GM18873 (cell line): Measurements from ENCODE around the gene CPVL.

Experiments
- ATAC-seq: cut with Tn5 transposase; IDR thresholded peaks from one replicate; pipeline ENCODE4 v1.9.1; 2021; ENCODE audit warnings: mild to moderate bottlenecking, moderate library complexity, moderate number of reproducible peaks; ENCODE audit not compliant: unreplicated experiment, low FRiP score

Gene CPVL

DNA sequence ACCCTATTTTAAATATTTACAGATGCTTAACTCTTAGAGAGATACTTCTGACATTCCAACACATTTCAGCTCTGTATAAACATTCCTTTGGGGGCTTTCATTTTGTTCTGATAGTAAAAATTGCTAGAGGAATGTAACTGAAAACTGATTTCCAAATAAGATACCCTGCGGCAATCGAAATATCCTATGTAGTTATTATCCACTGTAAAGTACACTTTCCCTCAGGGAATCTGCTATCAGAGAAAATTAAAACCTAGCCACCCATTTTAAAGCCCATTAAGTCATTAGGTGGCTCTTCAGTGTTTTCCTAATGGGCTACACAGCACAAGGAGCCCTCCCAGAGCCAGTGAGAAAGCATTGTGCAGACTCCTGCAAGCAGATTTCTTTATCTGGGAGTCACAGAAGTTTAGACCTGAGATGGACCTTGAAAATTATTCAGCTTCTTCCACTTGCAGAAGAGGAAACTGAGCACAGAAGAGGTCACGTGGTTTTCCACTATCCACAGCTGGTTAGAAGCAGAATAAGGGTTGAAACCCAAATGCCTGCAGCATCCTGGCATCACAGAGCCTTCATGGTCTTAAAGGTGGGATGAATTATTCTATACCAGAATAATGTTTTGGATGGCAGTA lies 12.6 kb upstream of the CPVL start:
- no peak for ATAC-seq

- ATAC-seq = no peak
Observed at GRCh38 chr7:29156907-29157452, 10.6 kb upstream of the CPVL start.

DNA sequence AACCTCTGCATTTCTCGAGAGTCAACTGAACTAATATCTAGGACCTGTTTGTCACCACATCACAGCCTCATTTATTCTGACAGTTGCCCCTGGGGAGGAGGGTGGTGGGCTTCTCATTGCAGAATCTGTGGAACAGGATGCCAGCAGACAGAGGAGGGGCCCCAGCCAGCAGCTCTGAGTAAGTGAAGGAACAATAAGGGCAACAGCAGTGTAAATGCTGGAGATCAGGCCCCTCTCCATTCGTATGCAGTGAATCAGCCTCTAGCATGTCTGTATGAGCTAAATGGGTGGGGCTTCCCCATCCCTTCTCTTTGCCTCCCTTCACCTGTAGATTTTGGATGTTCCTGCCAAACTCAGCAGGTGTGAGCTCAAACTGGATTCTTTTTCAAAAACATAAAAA lies 7.7 kb upstream of the CPVL start:
- ATAC-seq = no peak

- no peak for ATAC-seq
Observed at GRCh38 chr7:29150856-29151255, 4.5 kb upstream of the CPVL start.

GRCh38 chr7:29149036-29149435 lies 2.7 kb upstream of the CPVL start:
- no peak for ATAC-seq

DNA sequence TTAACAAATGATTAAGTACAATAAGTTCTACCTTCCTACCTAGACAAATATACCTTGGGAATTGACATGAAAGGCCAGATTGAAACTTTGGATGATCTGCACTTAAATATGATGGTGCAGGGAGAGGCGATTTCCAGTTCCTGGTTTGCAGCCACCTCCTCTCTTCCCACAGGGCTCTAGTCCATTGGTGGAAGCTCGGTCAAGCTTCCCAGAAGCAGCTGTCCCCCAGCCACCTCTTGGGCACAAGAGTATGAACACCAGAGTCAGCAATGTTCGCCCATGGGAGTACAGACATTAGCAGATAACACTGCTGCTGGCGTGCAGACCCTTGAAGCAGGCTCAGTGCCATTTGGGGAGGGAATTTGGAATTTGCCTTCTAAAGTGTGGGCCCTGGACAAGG lies 1.5 kb upstream of the CPVL start:
- no peak for ATAC-seq

GRCh38 chr7:29146888-29147609 lies 712 bp upstream of the CPVL start:
- no peak for ATAC-seq

GRCh38 chr7:29145553-29146056 lies 732 bp downstream of the CPVL start:
- ATAC-seq = no peak

DNA sequence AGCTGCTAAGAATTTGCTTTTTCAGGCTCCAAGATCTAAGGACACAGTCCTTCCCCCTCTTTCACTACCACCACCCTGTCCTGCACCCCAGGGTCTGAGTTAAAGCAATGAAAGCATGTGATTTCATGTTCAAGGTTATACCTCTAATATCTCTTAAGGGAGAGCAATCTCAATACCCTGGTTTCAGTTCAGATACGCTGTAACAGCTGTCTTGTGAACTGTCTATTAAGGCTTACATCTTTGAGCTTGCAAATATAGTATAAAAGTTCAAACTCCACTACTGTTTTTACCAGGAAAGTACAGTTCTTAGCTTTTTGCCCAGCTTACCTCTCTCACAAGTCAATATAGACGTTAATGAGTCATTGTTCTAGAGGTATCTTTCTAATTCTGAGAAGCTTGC lies 2.6 kb downstream of the CPVL start:
- ATAC-seq = no peak

- ATAC-seq = no peak
Observed at GRCh38 chr7:29142021-29142727, 4.2 kb downstream of the CPVL start.

- ATAC-seq = no peak
Observed at GRCh38 chr7:29140873-29141468, 5.4 kb downstream of the CPVL start.

DNA sequence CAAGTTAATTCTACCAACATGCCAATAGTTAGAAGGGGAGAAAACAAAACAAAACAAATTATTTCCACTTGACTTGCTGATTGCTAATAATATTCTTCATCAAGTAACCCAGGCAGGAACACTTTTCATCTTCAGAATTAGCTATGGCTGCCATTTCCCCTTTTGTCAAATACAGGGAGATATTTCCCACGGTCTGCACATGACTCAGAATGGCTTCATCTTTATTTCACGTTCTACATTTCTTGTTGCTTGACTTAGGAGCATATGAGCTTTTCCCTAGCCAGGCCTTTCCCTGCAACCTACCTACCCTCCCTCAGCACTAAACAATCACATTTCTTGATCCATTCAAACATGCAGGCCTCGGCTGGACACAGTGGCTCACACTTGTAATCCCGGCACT lies 6.5 kb downstream of the CPVL start:
- no peak for ATAC-seq

GRCh38 chr7:29139191-29139590 lies 7.1 kb downstream of the CPVL start:
- no peak for ATAC-seq

- no peak for ATAC-seq
Observed at GRCh38 chr7:29138588-29138987, 7.7 kb downstream of the CPVL start.

GRCh38 chr7:29135846-29136245 lies 10.5 kb downstream of the CPVL start:
- no peak for ATAC-seq

DNA sequence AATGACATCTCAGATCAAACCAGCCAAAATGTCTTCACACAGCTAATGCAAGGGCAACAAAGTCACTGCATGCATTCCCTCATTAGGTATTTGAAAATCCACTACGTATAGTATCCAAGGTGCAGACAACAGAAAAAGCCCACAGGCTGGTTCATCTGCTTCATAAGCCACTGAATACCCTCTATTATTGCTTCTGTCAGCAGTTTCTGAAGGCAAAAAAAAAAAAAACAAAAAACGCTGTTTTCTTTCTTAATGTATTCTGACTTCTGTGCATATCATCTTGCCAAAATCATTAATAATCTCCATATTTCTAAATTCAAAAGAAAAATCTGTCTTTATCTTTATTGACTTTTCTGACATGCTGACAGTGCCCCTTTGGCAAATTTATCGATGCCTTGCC lies 13.4 kb downstream of the CPVL start:
- ATAC-seq = no peak

DNA sequence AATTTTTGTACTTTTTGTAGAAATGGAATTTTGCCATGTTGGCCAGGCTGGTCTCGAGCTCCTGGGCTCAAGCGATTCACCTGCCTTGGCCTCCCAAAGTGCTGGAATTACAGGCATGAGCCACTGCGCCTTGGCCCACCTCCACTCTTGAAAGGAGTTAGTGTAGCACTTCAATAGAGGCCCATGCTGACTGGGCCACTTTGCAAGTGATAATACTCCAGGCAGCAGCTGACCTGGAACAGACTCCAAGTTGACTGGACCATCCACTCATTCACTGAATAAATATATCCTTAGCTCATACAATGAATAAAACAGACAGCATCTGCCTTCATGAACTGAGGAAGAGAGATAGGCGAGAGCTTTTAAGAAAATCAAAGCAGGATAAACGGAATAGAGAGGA lies 14.7 kb downstream of the CPVL start:
- no peak for ATAC-seq

- ATAC-seq = no peak
Observed at GRCh38 chr7:29130096-29130495, 16.2 kb downstream of the CPVL start.

DNA sequence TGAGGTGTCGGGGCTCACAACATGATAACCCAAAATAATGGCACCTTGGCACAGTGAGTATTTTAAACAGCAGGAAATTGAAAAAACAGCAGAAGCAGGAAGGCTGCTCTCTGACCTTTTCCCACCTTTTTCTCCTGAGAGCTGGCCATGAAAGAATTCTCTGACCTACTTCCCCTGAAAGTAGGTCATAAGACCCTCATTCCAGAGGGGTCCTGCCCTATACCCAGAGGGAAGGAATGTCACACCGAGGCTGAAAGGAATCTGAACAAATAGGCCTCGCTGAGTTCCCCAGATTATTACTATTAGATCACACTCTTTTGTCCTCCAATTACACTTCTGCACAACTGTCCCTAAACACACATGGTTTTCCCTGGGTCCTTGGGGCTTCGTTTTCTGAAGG lies 18.8 kb downstream of the CPVL start:
- no peak for ATAC-seq

- ATAC-seq = no peak
Observed at GRCh38 chr7:29126804-29127203, 19.5 kb downstream of the CPVL start.

GRCh38 chr7:29123626-29124190 lies 22.6 kb downstream of the CPVL start:
- ATAC-seq = no peak
